Endothelial cell of umbilical vein (primary cell): ENCODE results near the gene TLR5. TPM values are rescaled to one million over a fixed set of nuclear protein-coding genes. Genes with fewer than 3 reads are reported as not detected.

Experiments
- BruUV-seq: library from RNA; stranded (reverse); fragments of 400-500 nt; replicated peaks from 2 replicates; lab custom pipeline; 2021; lab: Mats Ljungman, UMichigan
- CTCF ChIA-PET: fragments of 300-600, 350-600 bp; sonication (Branson Sonifier 250); formaldehyde crosslinking; loops from one replicate; lab custom pipeline; 2021; ENCODE audit warnings: antibody characterized with exemption, inconsistent platforms; lab: Charles Lee
- POLR2A ChIA-PET: fragments of 300-600, 350-600 bp; sonication (Branson Sonifier 250); formaldehyde crosslinking; loops from one replicate; lab custom pipeline; 2021; ENCODE audit warnings: antibody characterized with exemption, inconsistent platforms; lab: Charles Lee
- DNase-seq: peaks from one replicate; pipeline ENCODE4 v3.0.0-alpha.2; 2011; ENCODE audit warnings: low read depth, low spot score
- FAIRE-seq: peaks from 2 replicates; lab custom pipeline; 2011; peaks lifted over from hg19 to GRCh38; lab: Jason Lieb, UNC
- H2AFZ ChIP-seq: 2 replicates; pipeline ENCODE4 v1.6.0; 2012; ENCODE audit warnings: low read depth, low read length, control low read depth, inconsistent platforms
- H3K27ac ChIP-seq: 2 replicates; pipeline ENCODE4 v1.5.1; 2011; ENCODE audit warnings: low read depth, mild to moderate bottlenecking, control low read depth, low read length, moderate library complexity; ENCODE audit not compliant: insufficient read depth
- H3K27me3 ChIP-seq, 2 experiments: 2 replicates each; pipeline versions ENCODE4 v1.6.0 to v1.6.1; 2011; ENCODE audit warnings: low read length in 2 of 2, mixed read lengths in 1 of 2; ENCODE audit not compliant: control insufficient read depth in 2 of 2, insufficient read depth in 2 of 2
- H3K36me3 ChIP-seq, 2 experiments: 2 replicates in 1 of 2; 3 replicates in 1 of 2; pipeline ENCODE4 v1.5.1; 2011; ENCODE audit warnings: low read length in 2 of 2, mild to moderate bottlenecking in 1 of 2, moderate library complexity in 1 of 2; ENCODE audit not compliant: control insufficient read depth in 2 of 2, insufficient read depth in 2 of 2; ENCODE audit errors: extremely low read depth in 1 of 2
- H3K4me1 ChIP-seq: 3 replicates; pipeline ENCODE4 v1.5.1; 2011; ENCODE audit warnings: mild to moderate bottlenecking, low read length; ENCODE audit not compliant: control insufficient read depth, insufficient read depth; ENCODE audit errors: extremely low read depth
- H3K4me2 ChIP-seq: 2 replicates; pipeline ENCODE4 v1.6.1; 2011; ENCODE audit warnings: low read length, control low read depth, mixed read lengths; ENCODE audit not compliant: insufficient read depth
- H3K4me3 ChIP-seq, 3 experiments: fragments of 200-600 bp in 1 of 3; sonication (generic), shearing (Covaris generic) in 1 of 3; replicated peaks in 1 of 3; 2 replicates each; pipeline ENCODE4 v1.5.1; 2011 to 2016; ENCODE audit warnings: control low read depth in 3 of 3, low read length in 3 of 3, mild to moderate bottlenecking in 2 of 3, inconsistent platforms in 1 of 3, low read depth in 1 of 3, moderate library complexity in 1 of 3; ENCODE audit not compliant: insufficient read depth in 1 of 3
- H3K79me2 ChIP-seq: 2 replicates; pipeline ENCODE4 v1.6.0; 2012; ENCODE audit warnings: low read length, inconsistent platforms; ENCODE audit not compliant: control insufficient read depth, insufficient read depth
- H3K9ac ChIP-seq: replicated peaks from 2 replicates; pipeline ENCODE3; 2011; ENCODE audit warnings: low read length, control low read depth; ENCODE audit not compliant: insufficient read depth; ENCODE audit errors: extremely low read depth
- H3K9me1 ChIP-seq: replicated peaks from 3 replicates; pipeline ENCODE4 v1.6.0; 2011; ENCODE audit warnings: mild to moderate bottlenecking, low read length; ENCODE audit not compliant: control insufficient read depth, insufficient read depth; ENCODE audit errors: extremely low read depth
- H3K9me3 ChIP-seq: replicated peaks from 2 replicates; pipeline ENCODE4 v1.5.1; 2012; ENCODE audit warnings: low read length, inconsistent platforms; ENCODE audit not compliant: control insufficient read depth, insufficient read depth
- H4K20me1 ChIP-seq: replicated peaks from 2 replicates; pipeline ENCODE3; 2011; ENCODE audit warnings: mild to moderate bottlenecking, low read length; ENCODE audit not compliant: control insufficient read depth, insufficient read depth; ENCODE audit errors: extremely low read depth
- CTCF ChIP-seq, 2 donors: IDR thresholded peaks; 1 replicate in 1 of 2; 2 replicates in 1 of 2; pipeline ENCODE4 v1.5.1; 2011; ENCODE audit warnings: low read length in 2 of 2, mild to moderate bottlenecking in 2 of 2, moderate library complexity in 2 of 2, control low read depth in 1 of 2, inconsistent platforms in 1 of 2, low read depth in 1 of 2; ENCODE audit not compliant: insufficient read depth in 1 of 2; ENCODE audit errors: extremely low read depth in 1 of 2
- EZH2 ChIP-seq: IDR thresholded peaks from 2 replicates; pipeline ENCODE4 v1.6.1; 2012; ENCODE audit warnings: borderline replicate concordance, low read depth, mild to moderate bottlenecking, moderate library complexity, low read length, inconsistent platforms; ENCODE audit not compliant: severe bottlenecking
- FOS ChIP-seq: IDR thresholded peaks from 2 replicates; pipeline ENCODE4 v1.6.1; 2011; ENCODE audit warnings: mild to moderate bottlenecking, low read length, moderate library complexity, borderline replicate concordance; ENCODE audit not compliant: insufficient read depth
- GATA2 ChIP-seq: IDR thresholded peaks from 2 replicates; pipeline ENCODE4 v1.7.0; 2011; ENCODE audit warnings: low read depth, mild to moderate bottlenecking, moderate library complexity, mixed read lengths, low read length; ENCODE audit not compliant: insufficient read length, insufficient read depth
- JUN ChIP-seq: IDR thresholded peaks from 2 replicates; pipeline ENCODE4 v1.6.1; 2011; ENCODE audit warnings: borderline replicate concordance, low read depth; ENCODE audit not compliant: insufficient read length, insufficient read depth
- MAX ChIP-seq: IDR thresholded peaks from 2 replicates; pipeline ENCODE4 v1.6.1; 2011; ENCODE audit not compliant: insufficient read depth, insufficient read length
- MYC ChIP-seq: IDR thresholded peaks from one replicate; pipeline ENCODE4 v1.6.1; 2011; ENCODE audit warnings: mild to moderate bottlenecking, low read depth, low read length
- POLR2A ChIP-seq: IDR thresholded peaks from 2 replicates; pipeline ENCODE4 v1.6.1; 2012; ENCODE audit warnings: low read depth, mild to moderate bottlenecking, control low read depth, low read length
- POLR2AphosphoS5 ChIP-seq: IDR thresholded peaks from 2 replicates; pipeline ENCODE4 v1.6.1; 2012; ENCODE audit warnings: low read depth, mild to moderate bottlenecking, control low read depth, low read length, moderate library complexity; ENCODE audit not compliant: insufficient read depth
- dilution Hi-C: fragments of 300-500 bp; cut with MboI; formaldehyde crosslinking; loops from one replicate; pipeline ENCODE4 v1.15.0; 2019; ENCODE audit warnings: low sequenced_read_pairs; ENCODE audit not compliant: extremely low pct_ligation_motif_present
- intact Hi-C: fragments of 100-400 bp; cut with micrococcal nuclease; formaldehyde crosslinking; loops from one replicate; pipeline ENCODE4 v1.10.0; 2022
- polyA plus RNA-seq, 4 experiments: library from polyadenylated mRNA; depleted of rRNA in 3 of 4; stranded (reverse) in 3 of 4; unstranded in 1 of 4; fragments of >200 nt; gene quantifications; 2 replicates each; pipeline versions ENCODE4 v1.2.1 to v1.2.3, GENCODE V29; 2011 to 2012; ENCODE audit warnings: missing spikeins in 1 of 4
- total RNA-seq: library from RNA; stranded (reverse); gene quantifications from 2 replicates; pipeline ENCODE4 v1.2.3, GENCODE V29; 2021

Gene TLR5
- total and polyA plus RNA-seq, 2 donors (not counting 3 experiments of a cell fraction or from before 2014, with no cell fraction given), result 0.15 to 0.25 TPM

GRCh38 chr1:223074445-223075300 is 68.4 kb downstream of the TLR5 start:
- FAIRE-seq (no peak), DNase-seq (no peak)
- POLR2A ChIA-PET, result no interaction called here
- Histone ChIP-seq H3K27me3 (peaks cover 0 to 1% of the 10 kb centered on the region in 2 experiments), H4K20me1 (no peaks in the 10 kb centered on the region), H3K4me1 (peaks cover 6% of the 10 kb centered on the region), H3K27ac (no peak overlapping the region), H3K9ac (no peak overlapping the region), H3K4me3 (no peak overlapping the region), H3K36me3 (no peaks in the 10 kb centered on the region), H3K79me2 (no peaks in the 10 kb centered on the region), H3K9me3 (no peaks in the 10 kb centered on the region), H2AFZ (no peak overlapping the region), H3K9me1 (no peaks in the 10 kb centered on the region), H3K4me2 (no peak overlapping the region)
- BruUV-seq, result no TSS peak
- dilution Hi-C loops, result loop anchor here (25.0 kb wide), 1 partner anchor 287 kb away; no protein-coding TSS in a partner anchor
- TF ChIP-seq FOS (no peak), POLR2A (no peak), CTCF (IDR thresholded peaks at IDR 0.05; ENCODE audit: extremely low read depth in 1 of 2, insufficient read depth in 1 of 2, low read depth in 1 of 2, low read length in 2 of 2) (no peak), EZH2 (no peak), GATA2 (no peak), MAX (no peak), MYC (no peak), JUN (no peak), POLR2AphosphoS5 (no peak)
- intact Hi-C loops, result no loop called here
- CTCF ChIA-PET, result interaction anchor here (1.2 kb wide), 1 partner anchor 49 kb away, joined by 3 read pairs; no protein-coding TSS in a partner anchor
